NCI-H2171 treated with DMSO at 0.1 percent for 48 hours (cell line): Measurements from ENCODE around the gene CHCHD6.

Source experiments
- DNase-seq: peaks from one replicate; lab custom pipeline; 2025; lab: John Stamatoyannopoulos, UW

CHCHD6 gene

DNA sequence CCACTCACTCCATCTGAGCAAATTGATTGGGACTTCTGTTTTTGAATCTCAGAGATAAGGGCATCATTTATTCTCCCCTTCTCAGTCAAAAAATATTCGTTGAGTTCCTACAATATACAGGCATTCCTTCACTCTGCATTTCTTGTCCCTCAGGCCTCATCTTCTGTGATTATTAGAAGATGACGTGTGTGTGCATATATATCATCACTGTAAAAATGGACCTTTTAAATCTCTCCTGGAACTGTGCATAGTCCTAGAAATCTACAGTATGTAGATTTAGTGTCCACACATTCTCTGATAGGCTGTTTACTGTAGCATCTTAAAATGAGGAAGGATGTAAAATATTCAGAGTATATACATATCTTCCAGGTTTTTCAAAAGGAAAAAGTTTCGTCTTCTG is 235.7 kb downstream of the CHCHD6 start:
- no peak for DNase-seq

DNA sequence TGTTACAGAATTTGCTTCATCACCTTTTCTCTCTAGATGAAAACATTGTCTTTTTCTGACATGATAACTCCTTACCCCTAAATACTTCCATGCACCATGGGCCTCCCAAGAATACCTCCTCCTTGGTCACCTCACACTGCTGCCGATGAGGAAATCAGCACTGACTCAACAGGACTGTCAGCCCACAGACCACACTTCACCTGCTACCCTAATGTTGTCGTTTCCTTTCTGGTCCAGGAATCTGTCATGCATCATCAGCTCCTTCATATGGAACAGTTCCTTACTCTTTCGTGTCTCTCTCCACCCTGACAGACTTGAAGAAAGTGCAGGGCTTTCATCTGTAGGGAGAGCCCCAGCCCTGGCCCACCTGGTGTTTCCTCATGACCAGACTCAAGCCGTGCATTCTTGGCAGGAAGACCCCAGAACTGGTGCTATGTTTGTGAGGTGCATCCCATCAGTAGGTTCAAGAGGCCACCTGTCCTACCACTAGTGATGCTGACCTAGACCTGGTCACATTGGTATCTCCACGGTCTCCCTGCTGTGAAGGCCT is 237.8 kb downstream of the CHCHD6 start:
- DNase-seq, result no peak

DNA sequence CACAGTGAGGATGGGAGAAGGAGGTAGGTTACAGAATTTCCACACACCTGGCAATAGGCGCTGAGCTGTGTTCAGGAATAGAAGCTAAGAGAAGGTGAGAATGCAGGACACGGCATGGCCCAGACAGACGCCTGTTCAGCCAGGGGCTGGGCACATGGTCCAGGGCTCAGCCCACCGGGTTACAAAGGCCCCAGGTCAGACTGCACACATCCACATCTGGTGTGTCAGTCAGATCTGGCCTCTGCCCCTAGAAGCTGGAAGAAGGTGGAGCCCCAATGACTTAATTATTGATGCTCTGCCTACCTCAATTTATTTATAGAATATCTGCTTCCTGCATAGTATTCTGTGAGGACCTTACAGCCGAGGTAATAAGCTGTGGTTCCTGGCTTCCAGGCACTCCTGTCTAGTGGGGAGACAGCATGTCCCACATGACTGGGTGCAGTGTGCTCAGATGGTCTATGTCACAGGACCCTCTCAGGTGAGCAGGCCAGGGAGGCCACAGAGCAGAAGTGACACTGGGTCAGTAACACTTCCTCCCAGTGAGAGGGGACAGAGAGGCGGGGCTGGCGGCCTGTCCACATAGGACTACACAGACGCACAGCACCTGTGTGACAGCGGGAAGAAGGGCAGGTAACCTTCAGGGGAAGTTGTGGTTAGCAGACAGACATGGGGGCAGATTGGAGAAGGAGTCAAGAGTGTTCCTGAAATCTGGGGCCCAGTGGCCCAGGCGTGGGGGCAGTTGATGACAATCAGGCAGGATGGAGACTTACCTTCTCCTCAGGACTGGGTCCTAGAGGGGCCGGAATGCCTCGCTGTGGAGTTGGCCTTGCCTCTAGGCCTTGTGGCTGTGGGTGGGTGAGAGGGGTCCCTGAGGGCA is 240.3 kb downstream of the CHCHD6 start:
- no peak for DNase-seq

DNA sequence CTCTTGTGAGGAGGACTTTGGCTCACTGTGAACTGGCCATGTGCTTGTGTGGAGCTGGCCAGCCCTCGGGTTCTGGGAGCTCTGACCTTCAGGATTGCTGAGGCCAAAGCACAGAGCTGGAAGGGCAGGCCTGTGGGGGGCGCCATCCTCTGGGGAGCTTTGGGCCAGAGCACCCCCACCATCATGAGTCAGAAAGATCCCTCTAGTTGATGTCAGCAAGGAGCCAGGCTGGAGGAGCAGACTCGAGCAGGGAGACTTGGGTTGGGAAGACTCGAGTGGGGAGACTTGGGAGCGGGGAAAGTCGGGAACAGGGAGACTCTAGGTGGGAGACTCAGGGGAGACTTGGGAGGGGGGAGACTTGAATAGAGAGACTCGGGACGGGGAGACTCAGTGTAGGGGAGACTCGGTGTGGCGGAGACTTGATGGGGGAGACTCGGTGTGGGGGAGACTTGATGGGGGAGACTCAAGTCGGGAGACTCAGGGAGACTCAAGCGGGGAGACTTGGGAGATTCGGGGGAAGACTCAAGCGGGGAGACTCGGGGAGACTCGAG is 241.2 kb downstream of the CHCHD6 start:
- no peak for DNase-seq

DNA sequence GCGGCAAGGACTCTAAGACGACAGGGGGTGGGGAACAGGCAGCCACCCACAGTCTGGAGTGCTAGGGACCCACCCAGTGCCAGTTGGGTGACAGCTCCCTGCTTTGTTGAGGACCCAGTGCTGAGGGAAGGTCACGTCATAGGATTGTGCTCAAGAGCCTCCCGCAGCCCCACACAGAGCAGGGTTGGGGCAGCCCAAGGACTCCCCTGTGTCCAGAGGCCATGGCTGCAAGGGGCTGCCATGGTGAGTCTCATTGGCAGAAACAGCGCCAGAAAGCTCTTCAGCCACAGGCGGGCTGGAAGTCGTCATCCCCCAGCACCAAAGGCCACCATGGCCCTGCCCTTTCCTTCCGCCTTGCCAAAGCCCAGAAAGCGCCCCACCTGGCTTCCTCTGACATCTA is 241.9 kb downstream of the CHCHD6 start:
- no peak for DNase-seq

DNA sequence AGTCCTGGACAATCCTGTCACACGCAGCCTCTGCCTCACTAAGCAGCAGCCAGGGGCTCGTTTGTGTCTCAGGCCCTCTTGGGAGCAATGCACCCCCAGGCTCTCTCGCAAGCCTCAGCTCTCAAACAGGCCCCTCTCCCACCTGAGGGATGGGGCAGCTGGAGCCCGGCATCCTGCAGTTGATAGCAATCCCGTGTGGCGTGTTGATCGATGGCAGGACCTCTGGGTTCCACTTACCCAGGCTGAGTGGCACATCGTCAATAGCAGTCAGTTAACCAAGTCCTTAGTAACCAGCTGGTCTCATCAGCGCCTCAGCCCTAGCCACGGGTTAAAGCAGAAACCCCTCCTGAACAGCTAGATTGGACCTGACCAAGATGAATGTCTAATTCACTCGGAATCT is 242.4 kb downstream of the CHCHD6 start:
- no peak for DNase-seq

DNA sequence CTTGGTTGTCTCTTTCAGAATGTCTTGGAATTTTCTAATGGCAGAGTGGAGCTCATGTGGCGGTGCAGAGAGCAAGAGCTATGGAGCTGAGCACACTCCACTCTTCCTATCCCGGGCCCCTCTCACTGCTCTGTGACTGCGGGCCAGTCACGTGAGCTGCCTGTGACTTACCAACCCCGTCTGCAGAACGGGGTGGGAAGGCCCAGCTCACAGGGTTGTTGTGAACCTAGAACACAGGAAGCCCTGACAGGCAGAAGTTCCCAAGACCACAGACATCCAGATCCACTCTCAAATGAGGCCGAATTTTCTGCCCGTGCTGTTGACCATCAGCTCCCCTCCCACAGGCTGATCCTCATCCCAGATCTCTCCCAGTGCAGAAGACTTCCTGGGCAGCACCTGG is 243.4 kb downstream of the CHCHD6 start:
- DNase-seq, result no peak

DNA sequence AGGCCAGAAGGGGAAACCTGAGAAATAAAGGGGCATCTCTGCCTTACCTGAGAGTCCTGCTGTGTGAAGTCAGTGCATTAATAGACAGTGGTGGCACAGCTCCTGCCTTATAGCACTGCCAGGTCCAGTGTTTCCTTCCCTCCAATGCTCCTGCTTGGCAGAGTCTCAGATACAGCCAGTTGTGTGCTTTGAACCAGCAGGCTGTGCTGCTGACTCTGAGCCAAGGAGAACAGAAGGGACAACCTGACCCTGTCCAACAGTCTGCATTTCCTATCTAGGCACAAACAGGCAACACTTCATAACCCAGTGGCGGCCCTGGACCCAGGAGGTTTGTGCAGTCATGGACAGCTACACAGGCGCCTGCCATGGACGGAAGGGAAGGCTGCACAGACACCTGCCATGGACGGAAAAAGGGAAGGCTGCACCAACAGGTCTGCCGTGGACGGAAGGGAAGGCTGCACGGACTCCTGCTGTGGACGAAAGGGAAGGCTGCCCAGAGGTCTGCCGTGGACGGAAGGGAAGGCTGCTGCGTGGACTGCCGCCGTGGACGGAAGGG is 245.0 kb downstream of the CHCHD6 start:
- DNase-seq, result no peak

DNA sequence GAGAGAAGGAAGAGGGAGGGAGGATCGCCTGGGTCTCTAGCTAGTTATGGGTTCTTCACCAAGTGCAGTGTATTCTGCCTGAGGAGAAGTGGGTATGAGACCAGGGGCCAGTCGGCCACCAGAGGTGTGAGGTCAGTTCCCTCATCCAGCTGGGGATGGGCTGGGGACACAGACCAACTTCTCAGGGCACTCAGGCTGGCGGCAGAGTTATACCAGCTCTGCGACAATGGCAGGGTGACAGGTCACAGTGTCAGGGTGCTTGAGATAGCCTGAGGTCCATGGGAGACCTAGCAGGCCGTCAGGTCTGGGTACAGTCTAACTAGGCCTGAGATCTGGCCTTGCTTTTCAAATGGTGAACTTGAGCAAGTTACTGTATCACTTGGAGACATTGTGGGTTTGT is 247.5 kb downstream of the CHCHD6 start:
- DNase-seq, result no peak

DNA sequence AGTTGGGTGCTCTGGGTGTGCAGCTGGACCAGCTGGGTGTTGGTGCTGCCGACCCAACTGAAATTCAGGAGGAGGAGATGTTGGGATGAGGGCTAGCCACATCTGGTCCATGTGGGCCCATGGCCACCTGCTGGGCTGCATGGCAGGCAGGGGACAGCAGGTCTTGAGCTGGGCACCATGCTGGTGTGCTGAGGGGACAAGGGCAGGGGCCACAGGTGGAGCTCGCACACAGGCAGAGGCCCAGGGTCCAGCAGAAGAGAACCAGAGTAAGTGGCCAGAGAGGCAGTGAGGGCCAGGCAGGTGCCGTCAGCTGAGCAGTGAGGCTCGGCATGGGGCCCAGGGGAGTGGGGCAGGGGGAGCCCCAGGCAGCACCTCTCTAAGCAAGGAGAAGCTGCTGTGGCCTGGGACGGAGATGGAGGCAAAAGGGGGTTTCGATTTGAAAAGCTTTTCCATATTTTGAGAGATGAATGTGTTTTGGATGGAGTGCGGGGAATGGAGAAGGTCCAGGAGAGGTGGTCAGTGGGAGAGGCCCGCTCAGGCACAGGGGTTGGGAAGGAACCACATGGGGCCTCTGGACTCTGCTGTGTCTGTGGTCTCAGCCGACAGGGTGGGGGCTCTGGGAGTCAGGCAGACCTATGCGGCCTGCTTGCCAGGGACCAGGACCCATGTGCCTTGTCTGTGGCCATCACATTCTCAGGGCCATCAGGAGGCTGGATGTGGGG is 248.4 kb downstream of the CHCHD6 start:
- no peak for DNase-seq

DNA sequence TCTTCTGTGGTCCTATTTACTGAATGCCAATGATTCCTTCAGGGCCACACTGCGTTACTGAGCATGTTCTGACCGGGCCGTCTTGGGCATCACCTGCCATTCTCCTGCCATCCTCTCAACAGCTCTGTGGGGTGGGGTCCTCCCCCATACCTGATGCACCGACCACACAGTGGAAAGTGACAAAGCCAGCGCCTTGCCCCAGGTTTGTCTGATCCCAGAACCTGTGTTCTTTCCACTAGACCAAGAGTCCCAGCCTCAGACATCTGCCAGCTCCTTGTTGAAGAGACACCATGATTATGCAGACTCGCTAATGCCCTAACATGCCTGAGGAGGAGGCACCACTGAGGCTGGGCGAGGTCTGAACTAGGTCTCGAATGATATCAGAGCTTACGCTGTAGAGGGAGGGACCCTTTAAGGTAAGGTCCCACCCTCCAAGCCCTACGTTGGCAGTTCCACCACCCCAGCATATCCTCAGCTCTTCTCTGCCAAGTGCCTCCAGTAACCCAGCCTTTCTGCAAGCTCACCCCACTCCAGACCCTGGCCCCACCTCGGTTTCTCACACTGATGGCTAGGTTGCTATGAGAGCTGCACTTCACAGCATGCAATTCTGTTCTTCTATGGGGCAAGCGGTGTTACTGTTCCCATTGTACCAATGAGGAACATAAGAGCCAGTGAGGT is 249.1 kb downstream of the CHCHD6 start:
- DNase-seq, result no peak

DNA sequence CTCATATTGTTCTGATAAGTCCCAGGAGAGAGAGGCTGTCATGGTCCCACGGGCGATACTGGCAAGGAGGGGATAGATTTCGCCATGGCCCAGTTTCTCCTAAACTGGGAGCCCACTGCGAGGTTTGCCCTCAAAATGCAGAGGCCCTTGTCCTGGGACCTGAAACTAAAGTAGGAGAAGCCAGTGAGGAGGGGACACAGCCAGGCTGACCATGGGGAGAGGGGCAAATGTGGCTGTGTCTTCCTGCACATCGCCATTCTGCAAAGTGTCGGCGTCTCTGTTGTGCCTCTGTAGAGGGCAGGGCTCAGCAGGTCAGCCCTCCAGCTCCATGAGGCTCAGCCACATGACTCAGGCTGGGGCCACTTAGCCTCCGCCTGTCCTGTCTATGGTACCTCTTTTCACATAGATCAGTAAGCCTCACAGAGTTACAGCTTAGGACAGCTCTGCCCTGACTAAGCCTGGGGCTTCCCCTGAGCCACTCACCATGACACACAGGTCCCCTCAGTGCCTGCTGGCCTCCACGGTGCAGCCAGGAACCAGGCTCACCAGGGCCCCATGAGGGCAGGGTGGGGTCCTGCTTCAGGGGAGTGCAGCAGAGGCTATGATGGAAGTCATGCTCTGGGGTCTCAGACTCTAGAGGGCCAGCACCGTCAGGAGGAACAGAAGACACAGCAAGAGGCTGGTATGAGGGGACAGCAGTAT is 250.3 kb downstream of the CHCHD6 start:
- DNase-seq, result no peak

DNA sequence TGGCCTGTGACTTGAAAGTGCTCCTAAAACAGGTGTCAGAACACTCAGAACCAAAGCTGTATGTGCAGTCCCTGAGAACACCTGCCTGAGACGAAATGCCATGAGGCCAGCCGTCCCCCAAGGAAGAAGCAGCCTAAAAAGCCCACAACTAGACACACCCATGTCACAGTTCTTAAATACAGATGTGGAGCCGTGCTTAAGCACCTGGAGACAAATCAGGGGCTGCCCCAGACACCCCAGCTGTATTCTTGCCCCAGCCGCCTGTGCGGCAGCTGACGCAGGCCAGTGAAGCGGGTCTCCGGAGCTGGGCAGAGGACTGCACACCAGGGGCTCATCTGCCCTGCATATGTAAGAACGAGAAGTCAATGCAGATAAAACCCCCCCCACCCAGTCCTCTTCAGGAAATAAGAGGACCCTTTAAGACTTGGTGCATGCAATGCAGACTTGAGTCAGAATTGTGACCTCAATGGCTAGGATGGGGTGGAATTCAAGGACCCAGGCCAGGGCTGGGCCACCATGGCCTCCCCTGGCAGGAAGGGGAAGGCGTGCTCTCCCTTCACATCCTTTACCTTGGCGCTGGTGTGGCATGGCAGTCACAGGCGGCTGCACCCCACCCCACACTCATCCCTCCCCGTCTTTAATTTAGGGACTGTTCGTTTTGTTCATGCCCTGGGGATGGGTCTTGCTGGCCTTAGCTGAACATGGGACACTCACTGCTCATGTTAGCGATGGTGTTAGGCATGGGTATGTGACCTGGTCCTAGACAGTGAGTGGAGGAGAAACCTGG is 251.2 kb downstream of the CHCHD6 start:
- DNase-seq, result no peak

DNA sequence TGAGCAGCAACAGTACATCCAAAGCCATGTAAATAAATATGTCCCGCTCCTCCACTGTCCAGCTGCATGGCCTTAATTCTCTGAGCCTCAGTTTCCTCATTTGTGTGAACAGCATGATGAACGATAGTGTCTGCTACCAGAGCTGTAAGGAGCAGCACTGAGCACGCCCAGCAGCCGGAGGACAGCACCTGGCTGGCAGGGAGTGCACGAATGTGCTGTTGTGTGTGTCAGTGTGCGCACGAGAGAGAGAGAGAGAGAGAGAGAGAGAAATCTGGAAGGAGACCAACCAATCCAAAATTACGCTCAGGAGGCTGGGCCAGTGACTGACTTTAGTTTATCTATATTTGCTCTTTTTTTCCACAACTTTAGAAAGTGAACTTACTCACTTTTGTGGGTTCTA is 252.3 kb downstream of the CHCHD6 start:
- DNase-seq, result peak; percentile 62

DNA sequence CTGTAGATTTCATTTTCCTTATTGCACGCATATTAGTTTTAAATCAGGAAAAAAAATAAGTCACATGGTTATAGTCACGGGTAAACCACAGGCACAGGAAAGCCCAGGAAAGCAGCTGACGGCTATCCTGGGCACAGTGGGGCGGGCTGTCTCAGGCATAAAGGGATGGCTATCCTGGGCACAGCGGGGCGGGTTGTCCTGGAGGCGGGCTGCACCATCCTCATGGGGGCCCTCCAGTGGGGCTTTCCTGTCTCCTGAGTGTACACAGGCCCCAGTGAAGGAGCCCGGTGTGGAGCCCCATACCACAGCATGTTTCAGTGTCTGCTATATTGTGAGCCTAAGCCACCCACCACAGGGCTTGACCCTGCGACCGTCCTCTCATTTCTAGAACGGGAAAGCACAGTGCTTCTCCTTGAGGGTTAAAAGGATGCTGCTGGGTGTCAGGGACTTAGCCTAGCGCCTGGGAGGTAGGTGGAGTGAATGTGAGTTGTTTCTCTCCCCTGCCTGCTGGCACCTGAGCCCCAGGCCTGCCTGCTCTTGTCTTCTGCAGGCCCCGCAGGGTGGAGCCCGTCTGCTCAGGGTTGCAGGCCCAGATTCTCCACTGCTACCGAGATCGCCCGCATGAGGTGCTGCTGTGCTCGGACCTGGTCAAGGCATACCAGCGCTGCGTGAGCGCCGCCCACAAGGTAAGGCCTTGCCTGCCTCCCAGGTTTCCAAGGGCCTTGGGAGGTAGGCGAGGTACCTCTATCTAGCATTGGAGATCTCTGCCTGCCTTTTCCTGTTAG is 253.0 kb downstream of the CHCHD6 start:
- peak; percentile 93 for DNase-seq

DNA sequence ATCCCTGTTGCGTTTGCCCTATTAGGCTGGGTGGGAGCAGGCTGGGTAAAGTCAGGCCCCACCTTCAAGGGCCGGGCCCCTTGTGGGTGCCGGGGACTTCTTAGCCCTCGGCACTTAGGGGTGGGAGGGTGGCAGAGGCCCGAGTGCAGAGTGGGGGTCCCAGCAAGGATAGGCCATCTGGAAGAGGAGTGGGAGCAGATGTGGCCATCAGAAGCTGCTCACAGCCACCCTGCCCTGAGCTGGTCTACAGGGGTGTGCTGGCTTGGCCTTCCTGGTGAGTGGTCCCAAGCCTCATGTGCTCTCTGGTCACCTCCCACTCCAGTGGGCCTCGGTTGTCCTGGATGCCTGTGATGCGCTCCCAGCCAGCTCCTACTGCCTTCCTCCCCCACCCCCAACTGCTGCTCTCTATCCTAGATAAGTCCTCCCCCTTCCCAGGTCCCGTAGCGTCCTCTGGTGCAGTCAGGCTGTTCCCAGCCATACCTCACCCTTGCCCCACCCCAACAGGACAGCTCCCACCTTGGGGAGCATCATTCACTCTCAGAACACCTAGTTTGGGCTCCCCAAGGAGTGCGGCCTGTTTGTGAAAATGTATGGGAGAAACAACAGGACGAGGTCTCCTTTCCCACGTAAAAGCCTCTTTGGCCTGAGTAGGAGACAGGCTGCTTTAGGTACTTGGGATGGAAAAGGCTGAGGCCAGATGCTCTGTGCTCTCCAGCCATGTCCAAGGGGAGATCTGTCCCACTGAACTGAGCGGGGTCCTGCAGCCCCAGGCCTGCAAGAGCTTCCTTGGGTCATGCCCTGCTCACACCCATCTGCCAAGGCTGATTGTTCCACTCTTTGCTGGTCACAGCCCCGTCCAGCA is 254.0 kb downstream of the CHCHD6 start:
- no peak for DNase-seq

DNA sequence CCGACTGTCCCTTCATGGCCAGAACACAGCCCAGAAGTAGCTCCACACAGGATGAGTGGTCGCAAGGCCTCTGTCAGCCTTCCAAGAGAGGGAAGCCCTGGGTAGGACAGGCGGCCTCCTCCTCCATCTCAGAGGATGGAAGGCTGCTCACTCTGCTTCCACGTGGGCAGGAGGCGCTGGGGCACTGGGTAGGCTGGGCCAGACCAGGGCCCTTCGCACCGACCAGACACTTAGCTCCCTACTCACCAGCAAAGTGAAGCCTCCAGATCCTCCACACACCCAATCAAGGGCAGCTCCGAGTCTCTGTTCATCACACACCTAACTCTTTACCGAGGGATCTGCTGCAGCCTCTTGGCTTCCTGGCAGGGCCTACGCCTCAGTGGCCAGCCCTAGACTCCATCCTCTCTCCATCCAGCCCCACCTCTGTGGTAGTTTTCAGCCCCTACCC is 254.6 kb downstream of the CHCHD6 start:
- DNase-seq, result no peak

DNA sequence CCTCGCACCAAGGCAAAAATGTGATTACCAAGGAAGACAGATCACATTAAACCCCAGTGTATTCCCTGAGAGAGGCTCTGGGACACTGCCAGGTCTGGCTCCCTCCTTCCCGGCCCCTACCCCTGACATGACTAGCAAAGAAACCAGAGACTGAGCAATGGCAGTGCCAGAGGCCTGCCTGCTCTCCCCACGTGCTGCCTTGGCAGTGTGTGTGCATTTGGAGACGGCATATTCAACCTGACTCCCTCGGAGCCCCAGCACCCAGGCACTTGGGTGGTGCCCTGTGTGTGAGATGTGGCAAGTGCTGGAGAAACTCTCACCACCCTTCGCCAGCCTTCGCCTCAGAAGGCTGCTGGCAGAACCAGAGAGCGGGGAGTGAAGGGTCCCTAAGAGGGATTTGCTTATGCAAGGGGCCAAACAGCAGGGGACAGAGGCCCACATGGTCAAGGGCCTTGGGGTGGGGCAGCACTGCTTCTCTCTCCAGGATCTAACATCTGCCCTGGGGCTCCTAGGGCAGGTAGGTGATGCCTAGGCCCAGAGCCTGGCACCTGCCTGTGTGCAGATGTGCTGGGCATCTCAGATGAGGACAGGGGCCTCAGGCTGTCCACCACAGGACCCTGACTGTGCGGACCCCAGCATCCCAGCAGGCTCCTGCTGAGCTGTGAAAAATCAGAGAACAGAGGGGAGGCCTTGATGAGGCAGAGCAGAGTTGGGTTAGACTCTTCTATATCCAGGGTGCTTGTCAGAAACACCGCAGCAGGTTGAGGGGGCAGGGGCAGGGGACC is 255.3 kb downstream of the CHCHD6 start:
- DNase-seq, result peak; percentile 10
